Fibroblast of the conjunctiva (primary cell): Measurements from ENCODE around the gene LAYN.
A peak's percentile ranks its signal among the peaks of the same experiment; 100 is the strongest.

Source experiments
- DNase-seq: peaks from one replicate; pipeline ENCODE4 v3.0.0-alpha.2; 2010; ENCODE audit warnings: low read depth

The LAYN gene

DNA sequence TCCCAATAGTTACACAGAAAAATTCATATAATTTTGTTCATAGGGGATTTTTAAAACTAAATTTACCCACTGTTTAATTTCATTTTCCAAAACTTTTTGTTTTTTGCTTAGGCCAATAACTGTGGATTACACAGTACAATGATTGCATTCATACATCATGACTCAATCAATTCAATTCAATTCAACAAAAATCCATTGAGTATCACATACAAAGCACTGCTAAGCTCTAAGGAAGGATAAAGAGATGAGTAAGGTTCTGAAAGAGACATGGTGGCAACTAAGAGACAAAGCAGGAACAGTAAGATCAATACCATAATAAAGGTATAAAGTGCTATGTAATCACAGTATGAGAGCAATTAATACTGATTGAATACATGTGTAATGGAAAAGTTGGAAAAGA, 9.4 kb upstream of the LAYN start:
- DNase-seq, result no peak

GRCh38 chr11:111531687-111532364, 8.7 kb upstream of the LAYN start:
- peak; percentile 75 for DNase-seq

DNA sequence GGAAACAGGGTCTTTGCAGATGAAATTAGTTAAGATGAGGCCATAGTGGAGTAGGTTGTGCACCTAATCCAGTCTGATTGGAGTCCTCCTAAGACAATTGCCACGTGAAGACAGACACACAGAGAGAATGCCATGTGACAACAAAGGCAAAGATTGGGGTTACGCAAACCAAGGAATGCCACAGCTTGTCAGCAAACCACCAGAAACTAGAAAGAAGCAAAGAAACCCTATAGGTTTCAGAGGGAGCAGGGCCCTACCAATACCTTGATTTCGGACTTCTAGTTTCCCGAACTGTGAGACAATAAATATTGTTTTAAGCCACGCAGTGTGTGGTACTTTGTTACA, 8.2 kb upstream of the LAYN start:
- DNase-seq, result no peak

- DNase-seq, result no peak
Observed at GRCh38 chr11:111535281-111535680, 5.2 kb upstream of the LAYN start.

DNA sequence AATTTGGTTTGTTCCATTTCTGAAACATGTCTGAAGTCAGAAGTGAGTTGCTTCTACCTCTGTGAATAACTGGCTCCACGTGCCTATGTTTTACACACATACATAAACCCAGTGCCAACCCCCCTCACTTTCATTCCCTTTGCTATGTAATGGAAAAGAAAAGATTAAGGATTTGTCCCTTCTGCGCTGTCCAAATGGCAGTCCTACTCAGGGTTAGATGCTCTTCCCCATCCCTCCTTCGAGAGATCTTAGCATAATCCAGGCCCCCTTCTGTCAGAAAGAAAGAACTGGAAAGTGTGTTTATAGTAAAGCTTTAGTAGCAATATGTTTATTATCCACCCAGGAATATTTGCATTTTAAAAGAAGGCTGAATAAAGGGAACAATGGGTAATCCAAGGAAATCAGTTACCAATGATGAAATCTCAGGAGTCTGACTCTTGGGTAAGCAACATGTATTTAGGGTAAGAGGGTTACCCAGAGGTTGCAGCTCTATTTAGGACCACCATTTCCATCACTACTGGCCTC, 3.1 kb upstream of the LAYN start:
- DNase-seq, result no peak

DNA sequence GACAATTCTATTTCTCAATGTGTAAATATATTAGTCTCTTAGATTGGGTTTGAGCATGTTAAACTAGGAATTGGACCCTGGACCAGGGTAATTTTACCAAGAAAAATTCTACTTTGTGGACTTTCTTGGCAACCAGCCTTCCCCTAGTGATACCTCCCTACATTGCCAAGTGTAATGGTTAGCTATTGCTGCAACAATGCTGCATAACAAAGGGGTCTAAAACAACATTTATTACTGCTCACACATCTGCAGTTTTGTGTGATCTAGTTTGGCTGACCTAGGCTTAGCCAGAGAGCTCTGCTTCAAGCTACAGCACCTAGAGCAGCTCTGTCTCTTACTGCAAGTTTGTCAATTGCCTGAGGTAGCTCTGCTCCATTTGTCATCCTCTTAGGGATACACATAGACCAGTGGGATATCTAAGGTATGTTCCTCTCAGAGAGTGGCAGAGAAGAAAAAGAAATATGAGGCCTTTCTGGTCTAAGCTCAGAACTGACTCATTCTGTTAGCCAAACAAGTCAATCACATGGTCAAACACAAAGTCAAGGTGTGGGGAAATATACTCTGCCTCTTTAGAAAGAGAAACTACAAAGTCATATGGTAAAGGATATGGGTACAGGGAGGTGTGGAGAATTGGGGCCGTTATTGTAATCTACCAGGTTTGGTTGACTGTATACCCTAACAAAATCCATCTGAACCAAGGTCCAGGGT, 2.0 kb upstream of the LAYN start:
- no peak for DNase-seq

DNA sequence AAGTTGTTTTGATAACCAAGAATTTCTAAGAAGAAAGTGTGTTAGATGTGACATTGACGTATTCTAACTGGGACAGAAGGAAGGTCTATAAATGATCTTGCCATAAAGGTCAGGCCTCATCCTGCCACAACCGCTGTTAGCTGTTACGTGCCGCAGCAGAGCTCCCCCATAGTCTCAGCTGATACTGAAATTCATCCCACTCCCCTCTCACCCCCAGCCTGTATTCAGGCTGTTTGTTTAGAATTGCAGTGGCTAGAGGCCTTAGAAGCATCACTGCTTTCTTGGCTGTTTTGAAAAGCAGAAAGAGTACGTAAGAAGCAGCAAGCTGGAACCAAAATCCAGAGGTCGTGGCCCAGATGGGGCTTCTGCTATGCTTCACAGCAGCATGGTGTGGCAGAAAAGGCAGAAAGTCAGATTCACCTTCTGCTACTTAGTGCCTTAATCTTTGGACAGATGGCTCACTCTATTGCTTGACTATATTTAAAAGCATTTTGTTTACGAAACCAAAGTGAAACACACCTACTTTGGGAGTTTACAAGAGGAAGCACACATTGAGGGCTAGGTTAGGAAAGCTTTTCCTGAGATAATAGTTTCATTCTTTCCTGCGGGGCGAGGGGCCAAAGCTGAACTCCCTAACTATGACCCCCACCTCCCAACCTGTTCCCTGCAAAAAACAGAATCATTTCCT, 950 bp upstream of the LAYN start:
- no peak for DNase-seq

DNA sequence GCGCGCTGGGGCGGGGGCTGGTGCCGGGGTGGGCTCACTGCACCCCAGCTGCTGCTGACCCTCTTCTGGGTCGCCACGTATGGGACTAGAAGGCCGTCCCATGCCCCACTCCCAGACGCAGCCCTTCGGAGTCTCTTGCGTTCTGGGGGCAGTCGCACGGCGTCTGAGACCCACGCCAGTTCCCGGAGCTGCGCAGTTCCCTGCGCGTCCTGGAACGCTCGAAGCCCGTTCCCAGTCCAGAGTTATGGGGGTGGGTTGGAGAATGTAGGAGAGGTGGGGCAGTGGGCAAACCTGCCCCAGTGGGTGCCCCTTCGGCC, 375 bp downstream of the LAYN start:
- no peak for DNase-seq

DNA sequence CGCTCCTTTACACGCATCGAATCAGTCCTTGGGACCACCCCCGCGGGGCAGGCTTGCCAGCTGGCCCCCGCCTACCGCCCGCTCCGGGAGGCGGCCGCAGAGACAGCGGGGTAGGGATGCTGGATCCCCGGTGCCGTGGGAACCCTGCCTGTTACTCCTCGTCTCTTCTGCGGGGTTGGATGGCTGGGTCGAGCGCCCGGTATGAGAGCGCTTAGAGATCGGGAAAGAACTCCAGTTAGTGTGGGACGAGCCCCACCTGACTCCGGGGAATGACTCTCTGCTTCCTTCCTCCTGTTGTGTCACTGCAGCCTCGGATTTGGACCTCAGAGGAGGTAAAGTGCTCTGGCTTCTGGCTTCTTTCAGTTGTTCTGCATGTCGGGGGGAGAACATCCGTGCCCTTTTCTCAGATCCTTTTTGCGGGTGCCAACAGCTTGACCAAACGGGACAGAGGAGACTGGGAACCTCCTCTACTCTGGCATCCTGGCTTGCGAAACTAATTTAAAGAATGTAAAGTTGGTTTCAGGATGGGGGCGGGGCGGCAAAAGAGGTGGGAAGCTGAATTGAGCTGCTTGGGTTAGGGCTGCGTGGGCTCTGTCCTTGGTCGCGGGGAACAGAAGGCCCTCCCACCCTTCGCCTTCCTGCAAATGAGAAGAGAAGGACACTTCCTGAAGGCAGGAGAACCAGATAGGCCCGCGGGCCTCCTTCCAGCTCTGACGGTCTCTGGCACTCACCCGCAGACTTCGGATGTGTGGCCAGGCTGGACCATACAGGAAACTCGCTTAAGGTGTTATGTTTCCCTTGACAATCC, 938 bp downstream of the LAYN start:
- peak; percentile 9 for DNase-seq

- DNase-seq, result no peak
Observed at GRCh38 chr11:111542606-111543275, 2.2 kb downstream of the LAYN start.

GRCh38 chr11:111548525-111548924, 8.0 kb downstream of the LAYN start:
- no peak for DNase-seq

DNA sequence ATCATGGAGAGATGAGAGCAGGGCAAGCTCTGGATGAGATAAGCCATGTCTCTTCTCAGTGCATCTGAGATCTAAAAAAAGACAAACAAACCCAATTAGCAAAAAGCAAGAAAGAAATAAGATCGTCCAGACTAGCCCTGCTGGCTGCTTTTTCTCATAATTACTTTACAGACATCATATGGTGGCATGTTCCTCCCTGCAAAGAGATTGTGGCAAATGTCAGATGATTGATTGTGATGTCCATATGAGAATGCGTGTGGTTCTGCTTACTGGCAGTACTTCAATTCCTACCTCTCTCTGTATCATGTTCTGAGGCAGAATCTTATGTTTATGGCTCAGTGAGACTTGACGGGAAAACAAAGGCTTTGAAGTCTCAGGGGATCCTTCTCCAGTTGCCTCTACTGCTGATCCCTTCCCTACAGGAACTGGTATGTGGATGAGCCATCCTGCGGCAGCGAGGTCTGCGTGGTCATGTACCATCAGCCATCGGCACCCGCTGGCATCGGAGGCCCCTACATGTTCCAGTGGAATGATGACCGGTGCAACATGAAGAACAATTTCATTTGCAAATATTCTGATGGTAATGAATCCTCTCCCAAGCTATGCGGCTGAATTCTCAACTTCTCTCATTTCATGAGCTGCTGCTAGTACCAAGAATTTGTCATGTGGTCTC, 8.8 kb downstream of the LAYN start:
- no peak for DNase-seq

GRCh38 chr11:111549869-111550203, 9.3 kb downstream of the LAYN start:
- no peak for DNase-seq

- no peak for DNase-seq
Observed at GRCh38 chr11:111550258-111550657, 9.7 kb downstream of the LAYN start.

DNA sequence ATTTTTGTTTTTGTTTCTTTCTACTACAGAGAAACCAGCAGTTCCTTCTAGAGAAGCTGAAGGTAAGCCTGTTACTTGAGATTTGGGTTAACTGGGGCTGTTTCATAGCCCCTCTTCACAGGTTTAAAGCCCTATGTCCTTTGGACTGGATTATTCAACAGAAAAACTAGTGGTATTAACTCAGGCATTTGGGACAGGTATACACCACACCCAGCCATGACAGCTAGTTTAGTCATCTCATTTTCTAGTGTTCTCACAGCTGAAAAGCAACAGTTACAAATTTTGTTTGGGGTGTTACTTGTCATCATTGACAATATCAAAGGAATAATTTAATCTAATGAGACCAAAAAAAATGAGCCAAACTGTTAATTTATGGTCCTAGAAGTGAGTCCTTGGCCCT, 14.0 kb downstream of the LAYN start:
- DNase-seq, result no peak

- no peak for DNase-seq
Observed at GRCh38 chr11:111555255-111555654, 14.7 kb downstream of the LAYN start.

- DNase-seq, result peak; percentile 78
Observed at GRCh38 chr11:111557425-111558111, 17.0 kb downstream of the LAYN start.

GRCh38 chr11:111559800-111560464, 19.4 kb downstream of the LAYN start:
- no peak for DNase-seq

- no peak for DNase-seq
Observed at GRCh38 chr11:111560800-111561199, 20.3 kb downstream of the LAYN start.

DNA sequence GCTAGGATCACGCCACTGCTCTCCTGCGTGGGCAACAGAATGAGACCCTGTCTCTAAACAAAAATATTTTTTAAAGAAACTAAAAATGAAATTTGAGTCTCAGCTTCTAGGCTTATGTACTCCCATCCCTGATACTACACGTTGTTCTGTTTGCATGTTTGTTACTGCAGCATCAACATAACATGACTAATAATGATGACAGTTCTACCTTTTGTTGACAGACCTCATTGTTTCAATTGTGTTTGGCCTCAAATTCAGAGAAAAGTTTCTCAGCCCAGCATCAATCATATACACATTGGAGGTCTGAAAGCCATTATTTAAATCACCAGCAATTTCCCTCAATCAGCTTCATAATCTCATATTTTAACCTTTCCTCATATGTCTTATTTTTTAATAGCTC, 20.8 kb downstream of the LAYN start:
- no peak for DNase-seq
